Activated CD4-positive, CD25-positive, alpha-beta regulatory T cell treated with anti-CD3 and anti-CD28 coated beads, Interleukin-2, amount 50 U/mL, for 72 hours (primary cell): ENCODE measurements around the gene IGSF1.

Source experiments
- DNase-seq: peaks from one replicate; pipeline ENCODE4 v3.0.0; 2021

The IGSF1 gene

GRCh38 chrX:131288738-131289511 lies at the start of gene IGSF1:
Gene IGSF1 (minus strand): TSS chrX:131289306. CDS start chrX:131286674, 2,632 bp downstream.
- no peak for DNase-seq

GRCh38 chrX:131332331-131332730 lies 43.2 kb upstream of the IGSF1 start:
- DNase-seq, result no peak

- DNase-seq, result no peak
Observed at GRCh38 chrX:131331152-131331551, 42.0 kb upstream of the IGSF1 start.

- DNase-seq, result no peak
Observed at GRCh38 chrX:131330735-131331134, 41.6 kb upstream of the IGSF1 start.

GRCh38 chrX:131322651-131323050 lies 33.5 kb upstream of the IGSF1 start:
- DNase-seq, result no peak

GRCh38 chrX:131317326-131317725 lies 28.2 kb upstream of the IGSF1 start:
- no peak for DNase-seq

- no peak for DNase-seq
Observed at GRCh38 chrX:131316260-131316659, 27.2 kb upstream of the IGSF1 start.

GRCh38 chrX:131308980-131309379 lies 19.9 kb upstream of the IGSF1 start:
- no peak for DNase-seq

- no peak for DNase-seq
Observed at GRCh38 chrX:131306601-131307000, 17.5 kb upstream of the IGSF1 start.

- no peak for DNase-seq
Observed at GRCh38 chrX:131305926-131306325, 16.8 kb upstream of the IGSF1 start.

- DNase-seq, result no peak
Observed at GRCh38 chrX:131302701-131303100, 13.6 kb upstream of the IGSF1 start.

- DNase-seq, result no peak
Observed at GRCh38 chrX:131301155-131301554, 12.0 kb upstream of the IGSF1 start.

- no peak for DNase-seq
Observed at GRCh38 chrX:131298846-131299245, 9.7 kb upstream of the IGSF1 start.

- DNase-seq, result no peak
Observed at GRCh38 chrX:131298036-131298435, 8.9 kb upstream of the IGSF1 start.

- DNase-seq, result no peak
Observed at GRCh38 chrX:131289527-131289926, 421 bp upstream of the IGSF1 start.

- no peak for DNase-seq
Observed at GRCh38 chrX:131288188-131288587, 918 bp downstream of the IGSF1 start.

GRCh38 chrX:131287560-131288179 lies 1.4 kb downstream of the IGSF1 start:
- no peak for DNase-seq

- DNase-seq, result no peak
Observed at GRCh38 chrX:131279617-131280016, 9.5 kb downstream of the IGSF1 start.

GRCh38 chrX:131279197-131279596 lies 9.9 kb downstream of the IGSF1 start:
- DNase-seq, result no peak

- no peak for DNase-seq
Observed at GRCh38 chrX:131277543-131278136, 11.5 kb downstream of the IGSF1 start.

- no peak for DNase-seq
Observed at GRCh38 chrX:131273011-131273410, 16.1 kb downstream of the IGSF1 start.

- no peak for DNase-seq
Observed at GRCh38 chrX:131271826-131272225, 17.3 kb downstream of the IGSF1 start.

- no peak for DNase-seq
Observed at GRCh38 chrX:131271274-131271673, 17.8 kb downstream of the IGSF1 start.

- no peak for DNase-seq
Observed at GRCh38 chrX:131270080-131270479, 19.0 kb downstream of the IGSF1 start.
